A673 (cell line): ENCODE results near the gene MAVS. TPM values are rescaled to one million over a fixed set of nuclear protein-coding genes. Genes with fewer than 3 reads are reported as not detected.
A peak's percentile ranks its signal among the peaks of the same experiment; 100 is the strongest.
"Not testable (repeated sequence)": the region's sequence is repeated elsewhere in the genome, so short reads cannot be mapped to it uniquely, and the experiment has no call there.

ENCODE experiments used
- BruUV-seq: library from RNA; stranded (reverse); fragments of 400-500 nt; replicated peaks from 2 replicates; lab custom pipeline; 2021; lab: Mats Ljungman, UMichigan
- CTCF ChIA-PET: fragments of 300-600 bp; sonication (Branson Sonifier 250); formaldehyde crosslinking; loops from one replicate; lab custom pipeline; 2022; ENCODE audit warnings: antibody characterized with exemption; lab: Charles Lee
- POLR2A ChIA-PET: fragments of 300-600 bp; sonication (Branson Sonifier 250); formaldehyde crosslinking; loops from one replicate; lab custom pipeline; 2022; ENCODE audit warnings: antibody characterized with exemption; ENCODE audit not compliant: low non-redundant PET; lab: Charles Lee
- DNase-seq: peaks from one replicate; pipeline ENCODE4 v3.0.0-alpha.2; 2015; ENCODE audit warnings: low spot score
- H3K27ac ChIP-seq: fragments of 200-600 bp; sonication (generic); 2 replicates; pipeline ENCODE4 v1.5.1; 2016; ENCODE audit warnings: mixed run types, low read depth, mild to moderate bottlenecking, mixed read lengths, antibody characterized with exemption, low read length; ENCODE audit not compliant: poor library complexity, severe bottlenecking
- H3K27me3 ChIP-seq: fragments of 200-600 bp; sonication (generic); replicated peaks from 2 replicates; pipeline ENCODE4 v1.6.1; 2017; ENCODE audit warnings: mixed run types, low read depth, mild to moderate bottlenecking, mixed read lengths, antibody characterized with exemption, low read length; ENCODE audit not compliant: insufficient read depth, poor library complexity
- H3K36me3 ChIP-seq: fragments of 200-600 bp; sonication (generic); 2 replicates; pipeline ENCODE4 v1.6.1; 2016; ENCODE audit warnings: mixed run types, mild to moderate bottlenecking, mixed read lengths, antibody characterized with exemption, low read length; ENCODE audit not compliant: insufficient read depth, poor library complexity, severe bottlenecking
- H3K4me1 ChIP-seq: fragments of 200-600 bp; sonication (generic); 2 replicates; pipeline ENCODE4 v1.6.1; 2017; ENCODE audit warnings: mixed run types, mild to moderate bottlenecking, mixed read lengths, antibody characterized with exemption, low read length; ENCODE audit not compliant: insufficient read depth, poor library complexity, severe bottlenecking
- H3K4me3 ChIP-seq: fragments of 200-600 bp; sonication (generic); 2 replicates; pipeline ENCODE4 v1.5.1; 2016; ENCODE audit warnings: low read depth, mixed run types, mild to moderate bottlenecking, mixed read lengths, low read length; ENCODE audit not compliant: poor library complexity, severe bottlenecking
- H3K9me3 ChIP-seq: fragments of 200-600 bp; sonication (generic); 2 replicates; pipeline ENCODE4 v1.6.1; 2016; ENCODE audit warnings: mixed run types, low read depth, mild to moderate bottlenecking, mixed read lengths, antibody characterized with exemption, low read length; ENCODE audit not compliant: poor library complexity, severe bottlenecking
- EZH2 ChIP-seq: fragments of 200-600 bp; sonication (generic); IDR thresholded peaks from 2 replicates; pipeline ENCODE4 v1.6.1; 2017; ENCODE audit warnings: borderline replicate concordance, low read depth, mild to moderate bottlenecking, mixed read lengths, antibody characterized with exemption, low read length; ENCODE audit not compliant: poor library complexity, severe bottlenecking
- intact Hi-C: fragments of 100-400 bp; cut with micrococcal nuclease; formaldehyde crosslinking; loops from one replicate; pipeline ENCODE4 v1.10.0; 2022; ENCODE audit not compliant: unreplicated experiment
- total RNA-seq: library from RNA; stranded (reverse); gene quantifications from 2 replicates; pipeline ENCODE4 v1.2.3, GENCODE V29; 2021
- TF ChIP-seq, protein P1 (sequence below): fragments of 300-800, 200-600 bp; sonication (generic); conservative IDR thresholded peaks from 2 replicates; pipeline ENCODE4 v1.5.1; 2017; ENCODE audit warnings: low read depth, mild to moderate bottlenecking, antibody characterized with exemption, low read length, moderate library complexity, mixed read lengths

The MAVS gene
- total RNA-seq, 1 experiment from 2014 or later: 28.2 TPM

- intact Hi-C loops: no loop called here
- POLR2A ChIA-PET: no interaction called here
Measured at GRCh38 chr20:3842348-3842930, 4.2 kb upstream of the MAVS start.

DNA sequence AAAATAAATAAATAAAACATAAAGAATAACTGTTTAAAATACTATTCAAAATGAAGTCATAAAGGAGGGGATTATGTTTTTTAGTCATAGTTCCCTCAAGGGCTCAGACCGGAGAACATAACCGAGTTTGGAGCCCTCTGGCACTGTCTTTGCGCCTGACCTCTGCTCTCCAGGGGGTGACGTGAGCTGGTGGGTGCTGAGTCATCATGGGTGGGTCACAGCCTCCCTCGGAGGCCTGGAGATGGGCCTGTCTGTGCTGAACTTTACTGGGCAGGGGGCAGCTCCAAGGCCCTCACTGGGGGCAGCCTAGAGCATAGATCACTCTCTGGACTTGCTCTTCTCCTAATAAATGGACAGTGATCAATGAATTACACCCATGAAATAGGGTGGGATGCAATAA lies 3.1 kb upstream of the MAVS start:
- POLR2A ChIA-PET: no interaction called here
- no peaks in the 10 kb centered on the region for H3K27me3 ChIP-seq
- intact Hi-C loops: no loop called here
- no peak overlapping the region for H3K4me3 ChIP-seq
- CTCF ChIA-PET: no interaction called here
- no peak for DNase-seq
- H3K36me3 ChIP-seq: no peaks in the 10 kb centered on the region
- H3K4me1 ChIP-seq: no peaks in the 10 kb centered on the region
- BruUV-seq: no TSS peak
- no peaks in the 10 kb centered on the region for H3K9me3 ChIP-seq
- no peak overlapping the region for H3K27ac ChIP-seq
- no peak for TF ChIP-seq EZH2
- TF ChIP-seq, protein P1, sequence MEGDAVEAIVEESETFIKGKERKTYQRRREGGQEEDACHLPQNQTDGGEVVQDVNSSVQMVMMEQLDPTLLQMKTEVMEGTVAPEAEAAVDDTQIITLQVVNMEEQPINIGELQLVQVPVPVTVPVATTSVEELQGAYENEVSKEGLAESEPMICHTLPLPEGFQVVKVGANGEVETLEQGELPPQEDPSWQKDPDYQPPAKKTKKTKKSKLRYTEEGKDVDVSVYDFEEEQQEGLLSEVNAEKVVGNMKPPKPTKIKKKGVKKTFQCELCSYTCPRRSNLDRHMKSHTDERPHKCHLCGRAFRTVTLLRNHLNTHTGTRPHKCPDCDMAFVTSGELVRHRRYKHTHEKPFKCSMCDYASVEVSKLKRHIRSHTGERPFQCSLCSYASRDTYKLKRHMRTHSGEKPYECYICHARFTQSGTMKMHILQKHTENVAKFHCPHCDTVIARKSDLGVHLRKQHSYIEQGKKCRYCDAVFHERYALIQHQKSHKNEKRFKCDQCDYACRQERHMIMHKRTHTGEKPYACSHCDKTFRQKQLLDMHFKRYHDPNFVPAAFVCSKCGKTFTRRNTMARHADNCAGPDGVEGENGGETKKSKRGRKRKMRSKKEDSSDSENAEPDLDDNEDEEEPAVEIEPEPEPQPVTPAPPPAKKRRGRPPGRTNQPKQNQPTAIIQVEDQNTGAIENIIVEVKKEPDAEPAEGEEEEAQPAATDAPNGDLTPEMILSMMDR: no peak

More at GRCh38 chr20:3842348-3842930, 4.2 kb upstream of the MAVS start:
- DNase-seq: no peak
- no peaks in the 10 kb centered on the region for H3K36me3 ChIP-seq
- H3K4me3 ChIP-seq: no peak overlapping the region
- no peaks in the 10 kb centered on the region for H3K9me3 ChIP-seq
- H3K27ac ChIP-seq: no peak overlapping the region
- CTCF ChIA-PET: no interaction called here
- no TSS peak for BruUV-seq
- H3K27me3 ChIP-seq: no peaks in the 10 kb centered on the region
- TF ChIP-seq, protein P1: no peak
- no peak for TF ChIP-seq EZH2
- no peaks in the 10 kb centered on the region for H3K4me1 ChIP-seq

DNA sequence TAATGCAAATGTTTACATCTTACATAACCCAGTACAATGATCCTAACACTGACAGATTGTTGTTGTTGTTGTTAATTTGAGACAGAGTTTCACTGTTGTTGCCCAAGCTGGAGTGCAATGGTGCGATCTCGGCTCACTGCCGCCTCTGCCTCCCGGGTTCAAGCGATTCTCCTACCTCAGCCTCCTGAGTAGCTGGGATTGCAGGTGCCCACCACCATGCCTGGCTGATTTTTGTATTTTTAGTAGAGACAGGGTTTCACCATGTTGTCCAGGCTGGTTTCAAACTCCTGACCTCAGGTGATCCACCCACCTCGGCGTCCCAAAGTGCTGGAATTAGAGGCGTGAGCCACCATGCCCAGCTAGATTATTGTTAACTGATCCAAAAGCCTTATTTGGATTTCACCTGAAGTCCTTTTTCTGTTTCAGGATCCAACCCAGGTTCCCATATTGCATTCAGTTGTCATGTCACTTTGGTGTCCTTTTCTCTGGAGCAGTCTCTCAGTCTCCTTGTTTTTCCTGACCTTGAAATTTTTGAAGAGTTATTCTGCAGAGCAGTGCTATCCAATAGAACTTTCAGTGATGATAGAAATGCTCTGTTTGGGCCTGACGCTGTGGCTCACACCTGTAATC lies 2.5 kb upstream of the MAVS start:
- H3K4me1 ChIP-seq, DNase-seq, H3K27ac ChIP-seq, H3K27me3 ChIP-seq, H3K9me3 ChIP-seq, POLR2A ChIA-PET, H3K4me3 ChIP-seq, H3K36me3 ChIP-seq, BruUV-seq, CTCF ChIA-PET, intact Hi-C loops: not testable (repeated sequence)

DNA sequence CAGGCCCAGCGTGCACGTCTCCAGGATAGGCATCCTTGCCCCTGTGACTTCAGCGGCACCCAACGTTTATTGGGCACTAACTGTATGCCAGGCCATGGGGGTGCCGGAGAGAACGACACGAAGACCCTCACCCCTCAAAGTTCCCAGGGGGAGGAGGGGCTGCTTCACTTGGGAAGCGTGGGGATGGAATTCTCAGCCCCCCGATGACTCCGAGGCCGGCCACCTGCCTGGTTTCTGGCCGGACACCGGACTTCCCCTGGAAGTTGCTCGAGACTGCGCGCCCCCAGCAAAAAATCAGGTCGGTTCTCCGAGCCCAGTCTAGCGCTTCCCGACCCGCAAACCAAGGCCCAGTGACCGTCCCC lies 275 bp upstream of the MAVS start:
- DNase-seq: no peak
- TF ChIP-seq, protein P1: no peak
- TF ChIP-seq EZH2: no peak
- peak overlapping the region; percentile 95 for H3K27ac ChIP-seq

More for the DNA sequence above, 275 bp upstream of the MAVS start:
- Histone ChIP-seq H3K27me3 (no peaks in the 10 kb centered on the region), H3K9me3 (no peaks in the 10 kb centered on the region), H3K36me3 (no peaks in the 10 kb centered on the region), H3K4me3 (peak overlapping the region; percentile 94), H3K4me1 (no peaks in the 10 kb centered on the region)
- CTCF ChIA-PET: no interaction called here
- POLR2A ChIA-PET: no interaction called here
- no TSS peak for BruUV-seq
- intact Hi-C loops: no loop called here
